Lower leg skin (tissue), 4 donors: ENCODE measurements around the gene EFR3B. TPM values are rescaled to one million over a fixed set of nuclear protein-coding genes. Genes with fewer than 3 reads are reported as not detected.

Experiments used
- DNase-seq, 2 donors: peaks; one replicate each; pipeline ENCODE4 v3.0.0-alpha.2; 2019; ENCODE audit warnings: low spot score in 2 of 2
- H3K4me3 ChIP-seq: fragments of 200-600 bp; sonication (generic); 2 replicates; pipeline ENCODE4 v1.5.1; 2017; ENCODE audit warnings: mild to moderate bottlenecking, low read depth; ENCODE audit not compliant: poor library complexity, severe bottlenecking
- POLR2A ChIP-seq, 2 donors: fragments of 450-650 bp; IDR thresholded peaks; one replicate each; pipeline ENCODE4 v1.6.1; 2016 to 2017; ENCODE audit warnings: antibody characterized with exemption in 2 of 2, mild to moderate bottlenecking in 1 of 2, moderate library complexity in 1 of 2
- WGBS, 2 donors: methylation state at CpG; one replicate each; pipeline ENCODE4 v1.1.5; 2018; 5-methylcytosine and 5-hydroxymethylcytosine counted together
- intact Hi-C: fragments of 100-400 bp; cut with DNase I; formaldehyde crosslinking; loops from one replicate; pipeline ENCODE4 v1.15.0; 2023; ENCODE audit warnings: low total_unique reads
- total RNA-seq, 4 donors: library from RNA; depleted of rRNA; stranded (reverse); fragments of >200 nt; gene quantifications; one replicate each; pipeline ENCODE4 v1.1.0, GENCODE V29; 2016
- TF ChIP-seq, protein P1 (sequence below), 3 donors: fragments of 450-650 bp; IDR thresholded peaks; one replicate each; pipeline ENCODE4 v1.5.1; 2016; ENCODE audit warnings: antibody characterized with exemption in 3 of 3, mild to moderate bottlenecking in 3 of 3, moderate library complexity in 2 of 3

Gene EFR3B
- total RNA-seq, 4 donors from 2014 or later, result 0.42 to 1.8 (median 1.5) TPM; not detected in 1

DNA sequence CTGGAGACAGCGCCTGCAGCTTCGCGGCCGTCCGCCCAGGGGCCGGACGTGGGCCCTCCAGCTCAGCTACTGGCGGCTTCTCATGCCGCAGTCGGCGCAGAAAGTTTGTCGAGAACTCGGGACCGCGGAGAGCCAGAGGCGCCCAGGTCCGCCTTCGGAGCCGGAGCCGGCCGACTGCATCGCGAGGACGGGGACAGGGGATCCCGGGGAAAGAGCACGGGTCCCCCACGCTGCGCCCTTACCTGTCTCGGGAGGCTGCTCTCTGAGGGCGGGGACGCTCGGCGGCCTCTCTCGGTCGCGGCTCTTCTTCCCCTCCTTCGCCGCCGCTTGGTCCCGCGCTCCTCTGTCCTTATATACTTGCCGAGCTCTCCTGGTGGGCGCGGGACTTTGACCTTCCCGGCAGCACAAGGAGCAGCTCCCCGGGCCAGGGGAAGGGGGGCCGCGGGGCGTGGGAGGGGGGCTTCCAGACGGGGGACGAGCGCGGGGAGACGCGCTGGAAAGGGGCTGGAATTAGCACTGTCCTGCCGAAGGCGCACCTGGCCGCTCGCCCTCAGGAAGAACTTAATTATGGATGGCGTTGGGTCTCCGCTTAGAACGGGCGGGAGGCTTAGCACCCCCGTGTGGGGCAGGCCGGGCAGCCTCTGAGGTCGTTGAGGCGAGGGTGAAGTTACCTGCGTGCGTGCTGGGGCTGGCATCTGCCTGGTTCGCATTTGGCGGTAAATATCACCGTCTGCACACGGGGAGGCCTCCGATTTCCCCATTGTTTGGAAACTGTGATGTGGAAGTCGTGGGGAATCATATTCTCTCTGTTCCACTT is 126.6 kb downstream of the EFR3B start, which contains the start of gene POMC:
TSS of gene POMC (minus strand) at position 325 of the 817 bp plus-strand sequence. CDS start 3,808 bp downstream, outside the sequence.
- TF ChIP-seq POLR2A (IDR thresholded peaks at IDR 0.05), result no peak
- TF ChIP-seq, protein P1, sequence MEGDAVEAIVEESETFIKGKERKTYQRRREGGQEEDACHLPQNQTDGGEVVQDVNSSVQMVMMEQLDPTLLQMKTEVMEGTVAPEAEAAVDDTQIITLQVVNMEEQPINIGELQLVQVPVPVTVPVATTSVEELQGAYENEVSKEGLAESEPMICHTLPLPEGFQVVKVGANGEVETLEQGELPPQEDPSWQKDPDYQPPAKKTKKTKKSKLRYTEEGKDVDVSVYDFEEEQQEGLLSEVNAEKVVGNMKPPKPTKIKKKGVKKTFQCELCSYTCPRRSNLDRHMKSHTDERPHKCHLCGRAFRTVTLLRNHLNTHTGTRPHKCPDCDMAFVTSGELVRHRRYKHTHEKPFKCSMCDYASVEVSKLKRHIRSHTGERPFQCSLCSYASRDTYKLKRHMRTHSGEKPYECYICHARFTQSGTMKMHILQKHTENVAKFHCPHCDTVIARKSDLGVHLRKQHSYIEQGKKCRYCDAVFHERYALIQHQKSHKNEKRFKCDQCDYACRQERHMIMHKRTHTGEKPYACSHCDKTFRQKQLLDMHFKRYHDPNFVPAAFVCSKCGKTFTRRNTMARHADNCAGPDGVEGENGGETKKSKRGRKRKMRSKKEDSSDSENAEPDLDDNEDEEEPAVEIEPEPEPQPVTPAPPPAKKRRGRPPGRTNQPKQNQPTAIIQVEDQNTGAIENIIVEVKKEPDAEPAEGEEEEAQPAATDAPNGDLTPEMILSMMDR (IDR thresholded peaks at IDR 0.05), result no peak
- H3K4me3 ChIP-seq, result peak within 1 kb of the TSS; percentile 13
- 2 to 7% methylated on average over 47 to 55 of the region's 75 CpGs for WGBS, 2 donors
- intact Hi-C loops, result loop anchor here (1.0 kb wide), 1 partner anchor 32 kb away; no protein-coding TSS in a partner anchor
- DNase-seq, result no peak

DNA sequence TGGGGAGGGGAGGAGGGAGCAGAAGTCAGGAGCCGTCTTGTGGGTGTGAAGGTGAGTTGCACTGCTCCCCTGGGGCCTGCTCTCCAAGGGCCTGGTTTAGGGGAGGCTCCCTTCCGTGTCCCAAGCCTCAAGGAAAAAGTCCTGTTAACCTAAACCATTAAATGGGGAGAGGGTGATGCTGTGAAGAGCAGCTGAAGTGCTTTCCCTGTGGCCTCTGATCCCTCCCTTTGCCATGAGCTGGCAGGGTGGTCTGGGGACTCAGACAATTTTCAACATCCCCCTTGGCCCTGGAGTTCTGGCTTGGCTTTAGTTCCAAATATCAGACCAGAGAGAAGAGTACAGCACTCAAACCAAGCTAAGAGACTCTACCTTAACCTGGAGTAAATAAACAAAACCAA is 127.2 kb downstream of the EFR3B start:
- no peak overlapping the region for H3K4me3 ChIP-seq
- TF ChIP-seq, protein P1 (IDR thresholded peaks at IDR 0.05), result no peak
- TF ChIP-seq POLR2A (IDR thresholded peaks at IDR 0.05), result no peak
- intact Hi-C loops, result loop anchor here (1.0 kb wide), 1 partner anchor 31 kb away; no protein-coding TSS in a partner anchor
- no peak for DNase-seq
- 38 to 60% methylated on average over 2 of the region's 2 CpGs for WGBS, 2 donors

DNA sequence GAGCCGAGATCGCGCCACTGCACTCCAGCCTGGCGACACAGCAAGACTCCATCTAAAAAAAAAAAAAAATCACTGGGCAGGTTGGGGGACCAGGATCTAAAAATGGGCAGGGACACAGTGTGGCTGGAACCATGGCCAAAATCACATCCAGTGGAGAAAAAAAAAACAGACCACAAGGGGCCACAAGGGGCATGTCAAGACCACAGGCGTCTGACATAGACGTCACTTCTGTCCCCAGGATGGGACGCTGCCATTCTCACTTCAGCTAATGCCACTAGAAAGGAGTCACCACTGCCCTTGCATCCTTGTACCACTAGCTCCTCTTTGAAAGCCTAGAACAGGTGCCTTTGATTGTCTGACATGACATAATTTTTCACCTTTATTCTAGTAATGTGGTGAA is 129.0 kb downstream of the EFR3B start:
- no peak for DNase-seq
- H3K4me3 ChIP-seq, result no peak overlapping the region
- TF ChIP-seq, protein P1 (IDR thresholded peaks at IDR 0.05), result no peak
- no peak for TF ChIP-seq POLR2A (IDR thresholded peaks at IDR 0.05)
- intact Hi-C loops, result no loop called here
- 90 to 92% methylated on average over 7 of the region's 7 CpGs for whole genome bisulfite sequencing, 2 donors

DNA sequence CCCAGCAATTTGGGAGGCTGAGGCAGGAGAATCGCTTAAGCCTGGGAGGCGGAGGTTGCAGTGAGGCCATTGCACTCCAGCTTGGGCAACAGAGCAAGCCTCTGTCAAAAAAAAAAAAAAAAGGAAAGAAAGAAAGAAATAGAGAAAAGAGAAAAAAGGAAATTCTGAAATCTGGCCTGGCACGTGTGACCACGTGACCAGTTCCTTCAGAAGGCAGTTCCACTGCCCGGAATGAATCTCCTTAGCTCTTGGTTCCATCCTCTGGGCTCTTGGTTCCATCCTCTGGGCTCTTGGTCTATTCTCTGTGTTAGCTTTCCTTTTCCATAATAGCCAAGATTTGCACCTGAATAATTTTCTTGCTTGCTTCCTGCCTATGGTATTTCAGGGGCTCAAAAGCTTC is 131.8 kb downstream of the EFR3B start:
- WGBS, 2 donors, result 84 to 88% methylated on average over 5 of the region's 5 CpGs
- DNase-seq, result no peak
- no peak for TF ChIP-seq POLR2A (IDR thresholded peaks at IDR 0.05)
- TF ChIP-seq, protein P1 (IDR thresholded peaks at IDR 0.05), result no peak
- intact Hi-C loops, result no loop called here
- H3K4me3 ChIP-seq, result no peak overlapping the region

GRCh38 chr2:25174192-25174861 is 132.5 kb downstream of the EFR3B start:
- no peak overlapping the region for H3K4me3 ChIP-seq
- intact Hi-C loops, result no loop called here
- no peak for DNase-seq
- 90 to 92% methylated on average over 6 of the region's 6 CpGs for WGBS, 2 donors
- TF ChIP-seq POLR2A (IDR thresholded peaks at IDR 0.05), result no peak
- TF ChIP-seq, protein P1 (IDR thresholded peaks at IDR 0.05), result no peak
